AG08396 (cell line): ENCODE results near the gene GLRA2.
"Not testable (repeated sequence)": the region's sequence is repeated elsewhere in the genome, so short reads cannot be mapped to it uniquely, and the experiment has no call there.

Experiments
- DNase-seq: peaks from one replicate; pipeline ENCODE4 v3.0.0; 2012; ENCODE audit warnings: low spot score, mixed read lengths

Gene GLRA2

GRCh38 chrX:14591976-14592375 lies 62.6 kb downstream of the GLRA2 start:
- no peak for DNase-seq

GRCh38 chrX:14594521-14594920 lies 65.2 kb downstream of the GLRA2 start:
- DNase-seq, result no peak

- DNase-seq, result no peak
These were observed 69.0 kb downstream of the GLRA2 start for GRCh38 chrX:14598330-14598729.

- DNase-seq, result no peak
These were observed 78.2 kb downstream of the GLRA2 start for GRCh38 chrX:14607446-14607985.

- not testable (repeated sequence) for DNase-seq
These were observed 83.1 kb downstream of the GLRA2 start for GRCh38 chrX:14612450-14612849.

GRCh38 chrX:14616301-14616700 lies 87.0 kb downstream of the GLRA2 start:
- DNase-seq, result no peak

GRCh38 chrX:14616836-14617235 lies 87.5 kb downstream of the GLRA2 start:
- DNase-seq, result no peak

- DNase-seq, result no peak
These were observed 89.0 kb downstream of the GLRA2 start for GRCh38 chrX:14618177-14618965.

GRCh38 chrX:14630733-14631132 lies 101.4 kb downstream of the GLRA2 start:
- no peak for DNase-seq

GRCh38 chrX:14641681-14642655 lies 112.6 kb downstream of the GLRA2 start:
- DNase-seq, result no peak

GRCh38 chrX:14660970-14661369 lies 131.6 kb downstream of the GLRA2 start:
- DNase-seq, result no peak

GRCh38 chrX:14670819-14671218 lies 141.5 kb downstream of the GLRA2 start:
- no peak for DNase-seq

- DNase-seq, result no peak
These were observed 143.4 kb downstream of the GLRA2 start for GRCh38 chrX:14672611-14673172.

- no peak for DNase-seq
These were observed 143.9 kb downstream of the GLRA2 start for GRCh38 chrX:14673236-14673635.

- peak; percentile 51 for DNase-seq
These were observed 144.4 kb downstream of the GLRA2 start for GRCh38 chrX:14673764-14674163.

- no peak for DNase-seq
These were observed 146.2 kb downstream of the GLRA2 start for GRCh38 chrX:14675500-14675899.

GRCh38 chrX:14676431-14676830 lies 147.1 kb downstream of the GLRA2 start:
- no peak for DNase-seq

- DNase-seq, result not testable (repeated sequence)
These were observed 159.0 kb downstream of the GLRA2 start for GRCh38 chrX:14688331-14688730.

- DNase-seq, result no peak
These were observed 161.2 kb downstream of the GLRA2 start for GRCh38 chrX:14690553-14690952.

- DNase-seq, result no peak
These were observed 165.3 kb downstream of the GLRA2 start for GRCh38 chrX:14694611-14695010.

GRCh38 chrX:14697451-14697850 lies 168.1 kb downstream of the GLRA2 start:
- DNase-seq, result peak; percentile 14

- no peak for DNase-seq
These were observed 169.5 kb downstream of the GLRA2 start for GRCh38 chrX:14698790-14699189.
